Activated T-helper 2 cell treated with anti-CD3 and anti-CD28 coated beads, Interferon-gamma antibody, Interleukin-2, Interleukin-4, amounts not matched to agents 10 μg/mL and 5 μg/mL and 100 μg/mL, durations not matched to agents 14 hours and 24 hours and 36 hours (primary cell): ENCODE measurements around the gene TSHZ1. TPM values are rescaled to one million over a fixed set of nuclear protein-coding genes. Genes with fewer than 3 reads are reported as not detected.

Experiments
- DNase-seq: peaks from one replicate; pipeline ENCODE4 v3.0.0; 2021; ENCODE audit warnings: low spot score
- H3K27ac Mint-ChIP-seq: one replicate; pipeline ENCODE4 v1.8.0; 2021; ENCODE audit warnings: mixed read lengths
- H3K27me3 Mint-ChIP-seq: one replicate; pipeline ENCODE4 v1.8.0; 2021; ENCODE audit warnings: low read depth, mixed read lengths
- H3K36me3 Mint-ChIP-seq: one replicate; pipeline ENCODE4 v1.8.0; 2021; ENCODE audit warnings: low read depth, mixed read lengths
- H3K4me1 Mint-ChIP-seq: one replicate; pipeline ENCODE4 v1.8.0; 2021; ENCODE audit warnings: low read depth, mixed read lengths
- H3K4me3 Mint-ChIP-seq: one replicate; pipeline ENCODE4 v1.8.0; 2021; ENCODE audit warnings: low read depth, mild to moderate bottlenecking, moderate library complexity, mixed read lengths
- H3K9me3 Mint-ChIP-seq: one replicate; pipeline ENCODE4 v1.8.0; 2021; ENCODE audit warnings: mixed read lengths
- intact Hi-C: fragments of 100-400 bp; cut with micrococcal nuclease; formaldehyde crosslinking; loops from one replicate; pipeline ENCODE4 v1.15.1; 2023
- total RNA-seq: library from RNA; stranded (reverse); gene quantifications from 2 replicates; pipeline ENCODE4 v1.2.3, GENCODE V29; 2022

The TSHZ1 gene
- total RNA-seq, 1 donor from 2014 or later, result 12.0 TPM

DNA sequence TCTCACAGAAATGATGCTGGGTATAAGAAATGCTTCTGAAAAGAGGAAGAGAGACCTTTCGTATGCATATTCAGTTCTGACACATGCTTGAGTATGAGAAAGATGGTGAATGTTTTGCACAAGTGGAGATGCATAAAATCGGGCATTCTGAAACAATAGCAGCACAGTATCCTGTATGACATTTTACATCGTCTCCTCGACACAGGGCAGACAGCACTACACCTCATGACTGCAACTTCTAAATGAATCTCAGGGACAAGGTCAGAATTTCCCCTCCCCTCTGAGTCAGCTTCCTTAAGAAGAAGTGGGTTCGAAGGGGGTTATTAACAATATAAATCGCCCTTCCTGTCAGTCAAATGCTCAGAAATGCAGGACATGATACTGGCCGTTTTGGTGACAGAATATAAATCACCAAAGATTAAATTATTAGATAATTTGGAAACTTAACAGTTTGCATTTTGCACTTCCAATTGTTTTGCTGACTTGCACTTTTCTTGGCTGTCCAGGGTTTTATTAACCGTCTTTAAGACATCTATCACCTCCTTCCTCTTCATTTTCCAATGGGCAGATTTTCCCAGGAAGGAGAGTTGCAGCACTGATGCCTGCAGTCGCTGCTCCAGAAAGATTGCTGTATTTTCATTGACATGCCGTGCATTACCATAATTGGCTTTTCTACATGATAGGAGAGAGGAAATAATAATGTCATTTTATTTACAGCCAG is 57.2 kb downstream of the TSHZ1 start:
- no peak overlapping the region for H3K27ac Mint-ChIP-seq
- H3K4me3 Mint-ChIP-seq, result no peak overlapping the region
- H3K4me1 Mint-ChIP-seq, result peaks cover 2% of the 10 kb centered on the region
- no peaks in the 10 kb centered on the region for H3K27me3 Mint-ChIP-seq
- no peaks in the 10 kb centered on the region for H3K9me3 Mint-ChIP-seq
- H3K36me3 Mint-ChIP-seq, result no peaks in the 10 kb centered on the region
- intact Hi-C loops, result no loop called here
- no peak for DNase-seq

- H3K4me3 Mint-ChIP-seq, result no peak overlapping the region
- H3K27ac Mint-ChIP-seq, result no peak overlapping the region
- H3K27me3 Mint-ChIP-seq, result no peaks in the 10 kb centered on the region
- H3K36me3 Mint-ChIP-seq, result no peaks in the 10 kb centered on the region
- no peak for DNase-seq
- intact Hi-C loops, result no loop called here
- no peaks in the 10 kb centered on the region for H3K4me1 Mint-ChIP-seq
- no peaks in the 10 kb centered on the region for H3K9me3 Mint-ChIP-seq
Observed at GRCh38 chr18:75268364-75268646, 57.7 kb downstream of the TSHZ1 start.

DNA sequence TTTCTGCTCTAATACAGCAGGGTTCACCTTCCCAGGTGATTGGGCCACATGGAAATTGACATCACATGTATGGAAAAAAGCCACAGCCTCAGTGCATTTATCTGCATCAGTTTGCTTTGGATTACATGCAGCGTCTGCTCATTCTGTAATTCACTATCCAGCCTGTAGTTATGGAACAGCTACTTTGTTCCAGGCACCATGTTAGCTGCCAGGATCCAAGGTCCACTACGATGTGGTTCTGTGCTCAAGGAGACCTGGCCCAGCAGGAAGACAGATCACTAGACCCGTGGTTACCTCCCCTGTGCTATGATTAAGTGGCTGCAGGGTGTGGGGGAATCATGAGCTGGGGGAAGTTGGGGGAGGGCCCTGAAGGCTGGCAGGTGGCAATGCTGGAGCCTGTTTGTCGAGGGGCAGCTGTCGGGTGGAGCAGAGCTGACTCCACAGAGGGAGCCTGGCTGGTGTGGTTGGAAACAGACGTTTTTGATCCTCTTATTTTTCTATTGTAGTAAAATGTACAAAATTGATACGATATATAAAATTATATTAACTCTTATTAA is 58.6 kb downstream of the TSHZ1 start:
- Mint-ChIP-seq H3K9me3 (no peaks in the 10 kb centered on the region), H3K4me3 (no peak overlapping the region), H3K4me1 (no peaks in the 10 kb centered on the region), H3K27ac (no peak overlapping the region), H3K36me3 (no peaks in the 10 kb centered on the region), H3K27me3 (no peaks in the 10 kb centered on the region)
- no peak for DNase-seq
- intact Hi-C loops, result no loop called here

DNA sequence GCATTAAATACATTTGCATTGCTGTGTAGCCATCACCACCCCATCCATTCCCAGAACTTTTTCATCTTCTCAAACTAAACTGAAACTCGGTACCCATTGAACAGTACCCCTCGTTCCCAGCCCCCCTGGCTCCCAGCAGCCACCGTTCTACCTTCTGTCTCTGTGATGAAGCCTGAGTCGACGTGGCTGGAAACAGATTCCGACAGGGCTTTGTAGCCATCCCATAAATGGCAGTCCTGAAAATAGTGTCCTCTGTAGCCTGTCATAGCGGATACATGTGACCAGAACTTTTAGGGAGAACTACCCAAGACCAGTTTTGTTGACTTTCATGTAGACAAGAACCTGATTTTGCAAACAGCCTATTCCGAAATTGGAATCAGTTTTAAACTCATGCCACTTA is 59.1 kb downstream of the TSHZ1 start:
- no peak overlapping the region for H3K4me3 Mint-ChIP-seq
- no peaks in the 10 kb centered on the region for H3K27me3 Mint-ChIP-seq
- DNase-seq, result no peak
- H3K4me1 Mint-ChIP-seq, result no peaks in the 10 kb centered on the region
- no peaks in the 10 kb centered on the region for H3K9me3 Mint-ChIP-seq
- no peaks in the 10 kb centered on the region for H3K36me3 Mint-ChIP-seq
- no peak overlapping the region for H3K27ac Mint-ChIP-seq
- intact Hi-C loops, result no loop called here

- intact Hi-C loops, result no loop called here
- DNase-seq, result no peak
- peaks cover 3% of the 10 kb centered on the region for H3K4me1 Mint-ChIP-seq
Observed at GRCh38 chr18:75271952-75272351, 61.4 kb downstream of the TSHZ1 start.

GRCh38 chr18:75273817-75274216 is 63.2 kb downstream of the TSHZ1 start:
- Mint-ChIP-seq H3K27ac (no peak overlapping the region), H3K27me3 (no peaks in the 10 kb centered on the region), H3K4me1 (peaks cover 8% of the 10 kb centered on the region), H3K9me3 (no peaks in the 10 kb centered on the region), H3K36me3 (no peaks in the 10 kb centered on the region), H3K4me3 (no peak overlapping the region)
- no peak for DNase-seq
- intact Hi-C loops, result no loop called here

More at GRCh38 chr18:75271952-75272351, 61.4 kb downstream of the TSHZ1 start:
- Mint-ChIP-seq H3K4me3 (no peak overlapping the region), H3K9me3 (no peaks in the 10 kb centered on the region), H3K36me3 (no peaks in the 10 kb centered on the region), H3K27ac (no peak overlapping the region), H3K27me3 (no peaks in the 10 kb centered on the region)

DNA sequence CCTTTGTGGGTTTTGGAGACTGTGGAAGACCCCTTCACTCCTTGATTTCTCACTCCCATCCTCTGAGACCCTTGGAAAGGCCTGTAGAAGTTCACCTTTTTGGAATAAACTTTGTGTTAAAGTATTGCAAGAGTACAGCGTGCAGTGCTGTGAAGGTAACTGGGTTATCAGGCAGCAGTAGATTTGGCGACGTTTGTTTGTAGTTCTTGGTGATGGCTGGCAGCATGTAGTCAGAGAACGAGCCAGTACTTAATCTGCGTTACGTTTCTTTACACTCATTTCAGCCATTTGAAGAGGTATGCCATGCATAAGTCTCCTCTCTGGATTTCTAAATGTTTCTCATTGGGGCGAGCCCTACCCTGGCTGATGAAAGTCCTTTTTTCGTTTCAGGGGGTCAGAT is 64.6 kb downstream of the TSHZ1 start:
- Mint-ChIP-seq H3K36me3 (no peaks in the 10 kb centered on the region), H3K4me3 (no peak overlapping the region), H3K27ac (no peak overlapping the region), H3K4me1 (peaks cover 8% of the 10 kb centered on the region), H3K27me3 (no peaks in the 10 kb centered on the region), H3K9me3 (no peaks in the 10 kb centered on the region)
- intact Hi-C loops, result no loop called here
- DNase-seq, result no peak

DNA sequence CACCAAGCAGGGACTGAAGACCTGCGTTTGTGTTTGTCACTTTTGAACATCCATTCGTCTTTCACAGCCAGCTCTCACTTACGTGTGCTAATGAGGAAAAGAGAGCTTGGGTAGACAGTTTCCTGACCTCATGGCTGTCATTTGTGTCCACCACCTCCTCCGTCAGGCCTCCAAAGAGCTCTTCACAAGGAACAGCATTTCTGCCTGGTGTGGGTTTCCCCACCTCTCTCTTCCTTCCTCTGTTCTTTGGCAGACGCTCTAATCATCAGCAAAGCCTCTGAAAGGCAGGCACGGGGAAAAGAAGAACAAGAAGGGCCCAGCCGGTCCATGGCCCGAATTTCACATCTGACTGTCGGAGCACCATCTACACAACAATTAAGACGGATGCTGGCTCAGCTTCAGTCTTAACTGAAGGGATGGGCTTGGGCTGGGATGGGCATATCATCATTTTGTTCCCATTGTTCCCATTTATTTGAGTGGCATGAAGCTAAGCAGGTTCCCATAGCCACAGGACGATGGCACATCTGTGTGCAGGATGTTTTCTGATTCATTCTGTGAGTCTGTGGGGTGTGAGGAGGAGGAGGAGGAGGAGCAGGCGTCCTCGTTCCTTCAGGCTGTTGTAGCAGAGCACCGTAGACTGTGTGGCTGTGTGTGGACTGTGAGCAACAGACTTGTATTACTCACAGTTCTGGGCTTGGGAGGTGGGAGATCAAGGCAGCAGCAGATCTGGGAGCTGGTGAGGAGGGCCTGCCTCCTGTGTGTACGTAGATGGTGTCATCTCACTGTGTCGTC is 66.4 kb downstream of the TSHZ1 start:
- Mint-ChIP-seq H3K4me1 (peaks cover 8% of the 10 kb centered on the region), H3K27me3 (no peaks in the 10 kb centered on the region)

GRCh38 chr18:75277610-75277928 is 67.0 kb downstream of the TSHZ1 start:
- no peaks in the 10 kb centered on the region for H3K27me3 Mint-ChIP-seq
- intact Hi-C loops, result no loop called here
- no peak overlapping the region for H3K27ac Mint-ChIP-seq

More for the DNA sequence above, 66.4 kb downstream of the TSHZ1 start:
- Mint-ChIP-seq H3K4me3 (no peak overlapping the region), H3K36me3 (no peaks in the 10 kb centered on the region), H3K9me3 (no peaks in the 10 kb centered on the region), H3K27ac (peak overlapping the region; percentile 21)
- intact Hi-C loops, result no loop called here
- DNase-seq, result no peak

DNA sequence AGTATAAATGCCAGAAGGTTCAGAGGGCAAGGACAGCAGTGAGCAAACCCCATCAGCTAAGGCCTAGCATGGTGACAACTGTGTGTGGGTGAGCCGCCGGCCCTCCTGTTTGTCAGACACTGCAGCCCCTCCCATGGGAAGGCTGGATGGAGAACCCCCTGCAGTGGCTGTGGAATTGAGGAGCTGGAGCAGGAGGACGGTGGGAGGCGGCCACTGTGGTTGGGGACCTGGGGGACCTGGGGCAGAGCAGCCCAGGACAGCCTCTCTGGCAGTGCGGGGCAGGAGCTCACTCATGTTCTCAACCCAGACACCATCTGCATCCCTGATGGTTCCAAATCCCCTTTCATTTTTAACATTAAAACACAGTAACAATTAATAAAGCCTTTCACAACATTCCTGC is 68.8 kb downstream of the TSHZ1 start:
- H3K36me3 Mint-ChIP-seq, result no peaks in the 10 kb centered on the region
- H3K9me3 Mint-ChIP-seq, result no peaks in the 10 kb centered on the region
- no peaks in the 10 kb centered on the region for H3K27me3 Mint-ChIP-seq
- no peak overlapping the region for H3K4me3 Mint-ChIP-seq
- no peak overlapping the region for H3K27ac Mint-ChIP-seq
- peaks cover 8% of the 10 kb centered on the region for H3K4me1 Mint-ChIP-seq
- intact Hi-C loops, result no loop called here
- no peak for DNase-seq

More at GRCh38 chr18:75277610-75277928, 67.0 kb downstream of the TSHZ1 start:
- H3K4me1 Mint-ChIP-seq, result peaks cover 8% of the 10 kb centered on the region
- no peak overlapping the region for H3K4me3 Mint-ChIP-seq
- no peak for DNase-seq
- H3K9me3 Mint-ChIP-seq, result no peaks in the 10 kb centered on the region
- H3K36me3 Mint-ChIP-seq, result no peaks in the 10 kb centered on the region

DNA sequence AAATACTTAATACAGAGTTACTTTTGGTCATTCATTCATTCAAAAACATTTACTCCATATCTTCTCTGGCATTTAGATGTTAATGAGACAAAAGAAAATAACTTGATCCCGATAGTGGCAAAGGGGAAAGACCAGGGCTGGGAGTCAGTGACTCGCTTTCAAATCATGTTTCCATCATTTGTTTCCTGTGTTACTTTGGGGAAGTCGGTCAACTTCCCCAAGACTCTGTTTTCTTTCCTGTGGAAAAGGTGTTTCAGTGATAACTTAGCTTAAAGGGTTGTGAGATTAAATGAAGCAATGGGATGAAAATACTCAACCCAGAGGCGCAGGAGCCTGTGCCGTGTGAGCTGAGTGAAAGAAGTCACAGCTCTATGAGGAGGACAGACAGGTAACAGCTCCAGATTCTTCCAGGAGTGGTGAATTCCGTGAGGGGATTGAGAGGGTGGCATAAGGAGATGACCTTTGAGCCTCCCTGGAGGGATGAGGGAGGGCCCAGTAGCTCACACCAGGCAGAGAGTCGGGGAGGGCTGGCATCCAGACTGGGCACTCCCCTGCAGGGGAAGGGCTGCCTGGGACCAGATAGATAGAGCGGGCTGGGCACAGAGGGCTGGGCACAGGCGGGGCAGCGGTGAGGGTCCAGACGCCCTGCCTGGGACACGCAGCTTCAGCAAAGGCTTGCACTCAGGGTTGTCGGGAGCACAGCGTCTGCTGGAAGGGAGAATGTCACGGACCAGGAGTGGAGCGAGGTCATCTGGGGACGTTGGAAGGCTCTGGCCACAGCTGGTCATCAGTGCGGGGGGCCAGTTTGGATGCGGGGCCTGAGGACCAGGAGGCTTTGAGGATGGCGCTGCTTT is 70.1 kb downstream of the TSHZ1 start:
- Mint-ChIP-seq H3K9me3 (no peaks in the 10 kb centered on the region), H3K27me3 (no peaks in the 10 kb centered on the region), H3K4me1 (peaks cover 8% of the 10 kb centered on the region), H3K4me3 (no peak overlapping the region), H3K36me3 (no peaks in the 10 kb centered on the region), H3K27ac (no peak overlapping the region)
- DNase-seq, result no peak
- intact Hi-C loops, result no loop called here

- H3K36me3 Mint-ChIP-seq, result peaks cover 2% of the 10 kb centered on the region
- H3K4me1 Mint-ChIP-seq, result no peaks in the 10 kb centered on the region
- no peaks in the 10 kb centered on the region for H3K27me3 Mint-ChIP-seq
- no peak overlapping the region for H3K27ac Mint-ChIP-seq
- no peak for DNase-seq
- intact Hi-C loops, result no loop called here
- no peaks in the 10 kb centered on the region for H3K9me3 Mint-ChIP-seq
- no peak overlapping the region for H3K4me3 Mint-ChIP-seq
Observed at GRCh38 chr18:75282746-75283145, 72.1 kb downstream of the TSHZ1 start.

DNA sequence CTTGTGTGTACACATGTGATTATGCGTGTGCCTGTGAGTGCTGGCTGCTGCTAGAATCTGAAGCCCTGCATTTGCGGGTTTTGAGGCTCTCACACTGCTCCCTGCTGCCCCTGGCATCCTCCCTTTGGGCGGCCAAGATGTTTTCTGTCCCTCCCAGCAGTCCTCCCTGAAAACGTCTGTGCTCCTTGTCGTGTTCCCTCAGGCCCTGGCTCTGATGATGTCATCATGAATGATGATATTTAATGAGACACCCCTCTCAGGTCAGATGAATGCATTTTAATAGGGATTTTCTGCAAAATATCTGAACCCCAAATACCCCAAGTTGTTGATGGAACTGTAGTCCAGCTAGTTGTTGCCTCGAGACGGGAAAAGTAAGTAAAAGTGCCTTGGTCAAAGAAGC is 73.1 kb downstream of the TSHZ1 start:
- no peak overlapping the region for H3K27ac Mint-ChIP-seq
- no peaks in the 10 kb centered on the region for H3K27me3 Mint-ChIP-seq
- H3K4me1 Mint-ChIP-seq, result no peaks in the 10 kb centered on the region
- no peaks in the 10 kb centered on the region for H3K9me3 Mint-ChIP-seq
- H3K36me3 Mint-ChIP-seq, result peaks cover 6% of the 10 kb centered on the region
- intact Hi-C loops, result no loop called here
- no peak overlapping the region for H3K4me3 Mint-ChIP-seq
- DNase-seq, result no peak
